ENCODE results near the gene WDFY4. TPM values are rescaled to one million over a fixed set of nuclear protein-coding genes. Genes with fewer than 3 reads are reported as not detected.

The WDFY4 gene
- polyA plus RNA-seq, 2 of the 4 experiments (the other 2 are of a cell fraction) = not detected

GRCh38 chr10:48653944-48654698 lies 30.6 kb upstream of the WDFY4 start:
- 0 out of 3 replicates have a peak, but pooled peaks cover 3% of the 10 kb centered on the region for H3K4me1 ChIP-seq
- FAIRE-seq (no peak), ATAC-seq (no peak), DNase-seq (ENCODE audit: low read depth in 1 of 2, low spot score in 1 of 2) (no peak)
- H3K27ac ChIP-seq = no peak overlapping the region
- CTCF ChIA-PET = interaction anchor here (0.7 to 10.4 kb wide), 8 partner anchors 16 to 291 kb away, joined by 3 to 315 read pairs (median 35); no protein-coding TSS in a partner anchor
- H3K9me3 ChIP-seq = no peaks in the 10 kb centered on the region
- no peak overlapping the region for H3K4me3 ChIP-seq
- TF ChIP-seq CHD4 (IDR thresholded peaks at IDR 0.05; ENCODE audit: borderline replicate concordance) (no peak), RNF2 (IDR thresholded peaks at IDR 0.05; ENCODE audit: borderline replicate concordance, low read depth) (no peak), USF2 (IDR thresholded peaks at IDR 0.05) (no peak), PHF8 (IDR thresholded peaks at IDR 0.05; ENCODE audit: borderline replicate concordance, low read depth) (no peak), POLR2AphosphoS2 (conservative IDR thresholded peaks at IDR 0.05; ENCODE audit: low read length) (no peak), ZNF302 (CRISPR knock-in tag; IDR thresholded peaks at IDR 0.05) (no peak), NR3C1 (IDR thresholded peaks at IDR 0.05) (no peak), MYC (IDR thresholded peaks at IDR 0.05; ENCODE audit: borderline replicate concordance, low read length) (no peak), ZFP36 (IDR thresholded peaks at IDR 0.05; ENCODE audit: borderline replicate concordance, partially characterized antibody) (no peak), HES2 (IDR thresholded peaks at IDR 0.05) (no peak), MAFK (IDR thresholded peaks at IDR 0.05; ENCODE audit: partially characterized antibody) (no peak), HMGXB4 (CRISPR knock-in tag; IDR thresholded peaks at IDR 0.05; ENCODE audit: borderline replicate concordance) (no peak)
- WGBS (ENCODE audit: missing lambda C conversion rate) = 88% methylated on average over 4 of the region's 4 CpGs
- POLR2A ChIA-PET = no interaction called here
- no peak overlapping the region for H3K4me2 ChIP-seq

- ChIA-PET CTCF (interaction anchor here (0.6 to 10.4 kb wide), 117 partner anchors 8 to 902 kb away, joined by 3 to 315 read pairs (median 4); partner anchors contain the start of genes ARHGAP22, ERCC6 and TMEM273), POLR2A (interaction anchor here (1.1 to 1.6 kb wide), 4 partner anchors 48 to 883 kb away, joined by 3 to 4 read pairs (median 4); partner anchors contain the start of gene ERCC6)
- no peaks in the 10 kb centered on the region for H3K9me3 ChIP-seq
- TF ChIP-seq FOSL2 (IDR thresholded peaks at IDR 0.05) = no peak
- TF ChIP-seq FOSL2 (CRISPR knock-in tag; IDR thresholded peaks at IDR 0.05) = peak; percentile 56
- TF ChIP-seq POLR2A (IDR thresholded peaks at IDR 0.05; ENCODE audit: low read length) = 0 out of 2 replicates have a peak, but pooled peaks have one; percentile 9
- TF ChIP-seq ZNF302 (CRISPR knock-in tag; IDR thresholded peaks at IDR 0.05) = no peak
- TF ChIP-seq, protein P1, sequence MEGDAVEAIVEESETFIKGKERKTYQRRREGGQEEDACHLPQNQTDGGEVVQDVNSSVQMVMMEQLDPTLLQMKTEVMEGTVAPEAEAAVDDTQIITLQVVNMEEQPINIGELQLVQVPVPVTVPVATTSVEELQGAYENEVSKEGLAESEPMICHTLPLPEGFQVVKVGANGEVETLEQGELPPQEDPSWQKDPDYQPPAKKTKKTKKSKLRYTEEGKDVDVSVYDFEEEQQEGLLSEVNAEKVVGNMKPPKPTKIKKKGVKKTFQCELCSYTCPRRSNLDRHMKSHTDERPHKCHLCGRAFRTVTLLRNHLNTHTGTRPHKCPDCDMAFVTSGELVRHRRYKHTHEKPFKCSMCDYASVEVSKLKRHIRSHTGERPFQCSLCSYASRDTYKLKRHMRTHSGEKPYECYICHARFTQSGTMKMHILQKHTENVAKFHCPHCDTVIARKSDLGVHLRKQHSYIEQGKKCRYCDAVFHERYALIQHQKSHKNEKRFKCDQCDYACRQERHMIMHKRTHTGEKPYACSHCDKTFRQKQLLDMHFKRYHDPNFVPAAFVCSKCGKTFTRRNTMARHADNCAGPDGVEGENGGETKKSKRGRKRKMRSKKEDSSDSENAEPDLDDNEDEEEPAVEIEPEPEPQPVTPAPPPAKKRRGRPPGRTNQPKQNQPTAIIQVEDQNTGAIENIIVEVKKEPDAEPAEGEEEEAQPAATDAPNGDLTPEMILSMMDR (IDR thresholded peaks at IDR 0.05) = no peak
- TF ChIP-seq PHF8 (IDR thresholded peaks at IDR 0.05; ENCODE audit: borderline replicate concordance, low read depth) = peak; percentile 59
- TF ChIP-seq MAFK (IDR thresholded peaks at IDR 0.05; ENCODE audit: partially characterized antibody) = peak; percentile 33
- TF ChIP-seq JUN (IDR thresholded peaks at IDR 0.05) = peak; percentile 13 to 61; a peak in 2 of 5 replicates
- TF ChIP-seq E2F6 (IDR thresholded peaks at IDR 0.05; ENCODE audit: borderline replicate concordance, low read depth) = peak; percentile 67
- peak; percentile 76 for TF ChIP-seq MAX (IDR thresholded peaks at IDR 0.05)
- ATAC-seq (peak; percentile 72 to 80), FAIRE-seq (no peak), DNase-seq (ENCODE audit: low read depth in 1 of 2, low spot score in 1 of 2) (peak; percentile 33 to 62)
- WGBS (ENCODE audit: missing lambda C conversion rate) = 0% methylated on average over 7 of the region's 55 CpGs
- 0 out of 3 replicates have a peak, but pooled peaks cover 3% of the 10 kb centered on the region for H3K4me1 ChIP-seq
- peak overlapping the region; percentile 74 to 88 for H3K27ac ChIP-seq
- peak overlapping the region; percentile 99 for H3K4me2 ChIP-seq
- H3K4me3 ChIP-seq = peak overlapping the region; percentile 56
These were observed 29.0 kb upstream of the WDFY4 start for GRCh38 chr10:48655411-48656240.
